ENCODE results near the gene FAM50A. TPM values are rescaled to one million over a fixed set of nuclear protein-coding genes. Genes with fewer than 3 reads are reported as not detected.

Gene FAM50A
- total RNA-seq, 4 donors from 2014 or later = 39.9 to 76.3 (median 47.4) TPM

DNA sequence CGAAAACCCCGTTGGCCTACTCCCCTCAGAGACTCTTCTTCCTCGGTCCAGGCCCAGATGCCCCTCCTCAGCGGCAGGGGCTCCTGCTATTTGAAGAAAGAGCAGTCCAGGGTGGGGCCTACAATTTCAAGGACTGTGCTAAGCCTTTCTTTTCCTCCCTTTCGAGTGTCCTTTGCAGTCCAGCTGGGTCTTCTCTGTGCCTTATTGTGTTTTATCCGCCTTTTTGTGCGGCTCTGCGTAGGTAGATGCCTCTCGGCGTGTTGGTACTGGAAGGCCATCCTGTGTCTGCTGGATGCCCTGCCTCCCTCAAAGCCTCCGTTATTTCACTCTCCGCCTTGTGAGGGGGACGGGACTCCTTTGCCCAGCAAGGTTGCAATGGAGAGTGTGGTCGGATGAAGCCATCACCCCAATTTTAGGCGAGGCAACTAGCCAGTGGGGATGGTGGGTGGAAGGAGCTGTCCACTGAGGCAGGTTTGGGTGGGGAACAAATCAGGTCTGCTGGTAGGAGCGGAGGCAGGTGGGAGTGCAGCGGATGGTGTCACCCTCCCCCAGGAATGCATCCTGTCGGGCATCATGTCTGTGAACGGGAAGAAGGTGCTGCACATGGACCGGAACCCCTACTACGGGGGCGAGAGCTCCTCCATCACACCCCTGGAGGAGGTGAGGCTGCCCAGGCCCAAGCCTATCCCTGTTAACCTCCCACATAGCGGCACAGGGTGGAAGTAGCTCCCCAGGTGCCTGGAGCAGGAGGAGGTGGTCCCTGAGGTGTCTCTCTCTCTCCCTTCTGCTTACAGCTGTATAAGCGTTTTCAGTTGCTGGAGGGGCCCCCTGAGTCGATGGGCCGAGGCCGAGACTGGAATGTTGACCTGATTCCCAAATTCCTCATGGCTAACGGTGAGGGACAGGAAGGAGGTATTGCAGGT is 5.7 kb upstream of the FAM50A start:
- DNase-seq = no peak
- H3K9me3 ChIP-seq = no peaks in the 10 kb centered on the region
- peaks cover 3 to 10% of the 10 kb centered on the region in 2 donors for H3K36me3 ChIP-seq
- intact Hi-C loops (cut with DNase I) = loop anchor here (5.0 kb wide), 1 partner anchor 49 kb away; the partner anchor contains the start of gene UBL4A
- peak overlapping the region in 1 of 3 donors; percentile 43 for H3K27ac ChIP-seq
- WGBS, 2 donors = 36 to 61% methylated on average over 17 to 20 of the region's 28 CpGs
- peaks cover 4 to 6% of the 10 kb centered on the region in 2 donors for H3K4me1 ChIP-seq
- no peaks in the 10 kb centered on the region for H3K27me3 ChIP-seq
- H3K4me3 ChIP-seq (replicated peaks in 1 of 3) = peak overlapping the region in 1 of 3 donors; percentile 56
- no peak for TF ChIP-seq CTCF (IDR thresholded peaks at IDR 0.05)
- TF ChIP-seq POLR2A (IDR thresholded peaks at IDR 0.05) = no peak

DNA sequence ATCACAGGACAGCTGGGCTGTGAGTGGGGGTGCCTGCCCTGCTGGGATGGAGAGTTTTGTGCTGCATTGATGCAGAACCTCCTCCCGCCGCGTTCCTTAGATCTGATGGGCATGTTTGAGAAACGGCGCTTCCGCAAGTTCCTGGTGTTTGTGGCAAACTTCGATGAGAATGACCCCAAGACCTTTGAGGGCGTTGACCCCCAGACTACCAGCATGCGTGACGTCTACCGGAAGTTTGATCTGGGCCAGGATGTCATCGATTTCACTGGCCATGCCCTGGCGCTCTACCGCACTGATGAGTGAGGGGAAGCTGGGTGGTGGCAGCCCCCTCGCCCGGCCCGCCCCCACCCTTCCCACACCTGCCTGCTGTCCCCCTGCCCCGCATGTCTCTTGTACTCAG is 4.1 kb upstream of the FAM50A start:
- intact Hi-C loops (cut with DNase I) = loop anchor here (5.0 kb wide), 1 partner anchor 47 kb away; the partner anchor contains the start of gene UBL4A
- H3K9me3 ChIP-seq = no peaks in the 10 kb centered on the region
- H3K27me3 ChIP-seq = no peaks in the 10 kb centered on the region
- H3K4me3 ChIP-seq (replicated peaks in 1 of 3) = no peak overlapping the region
- H3K27ac ChIP-seq = no peak overlapping the region
- DNase-seq = no peak
- TF ChIP-seq CTCF (IDR thresholded peaks at IDR 0.05) (no peak), POLR2A (IDR thresholded peaks at IDR 0.05) (no peak)
- peaks cover 10 to 12% of the 10 kb centered on the region in 2 donors for H3K4me1 ChIP-seq
- 97 to 100% methylated on average over 3 to 7 of the region's 18 CpGs for WGBS, 2 donors
- peaks cover 0 to 2% of the 10 kb centered on the region in 2 donors for H3K36me3 ChIP-seq

GRCh38 chrX:154440623-154441357 is 3.2 kb upstream of the FAM50A start:
- intact Hi-C loops (cut with DNase I) = no loop called here

GRCh38 chrX:154441564-154441963 is 2.4 kb upstream of the FAM50A start:
- intact Hi-C loops (cut with DNase I) = no loop called here

More at GRCh38 chrX:154440623-154441357, 3.2 kb upstream of the FAM50A start:
- H3K4me1 ChIP-seq = peaks cover 17 to 18% of the 10 kb centered on the region in 2 donors
- H3K4me3 ChIP-seq (replicated peaks in 1 of 3) = no peak overlapping the region
- TF ChIP-seq POLR2A (IDR thresholded peaks at IDR 0.05) = no peak
- TF ChIP-seq CTCF (IDR thresholded peaks at IDR 0.05) = no peak
- no peaks in the 10 kb centered on the region for H3K27me3 ChIP-seq
- no peaks in the 10 kb centered on the region for H3K9me3 ChIP-seq
- 84 to 100% methylated on average over 2 to 10 of the region's 17 CpGs for WGBS, 2 donors
- DNase-seq = no peak
- no peak overlapping the region for H3K27ac ChIP-seq
- peaks cover 0 to 2% of the 10 kb centered on the region in 2 donors for H3K36me3 ChIP-seq

More at GRCh38 chrX:154441564-154441963, 2.4 kb upstream of the FAM50A start:
- WGBS, 2 donors = 93 to 100% methylated on average over 3 to 7 of the region's 11 CpGs
- DNase-seq = no peak
- peaks cover 0 to 2% of the 10 kb centered on the region in 2 donors for H3K36me3 ChIP-seq
- H3K9me3 ChIP-seq = no peaks in the 10 kb centered on the region
- H3K4me3 ChIP-seq (replicated peaks in 1 of 3) = no peak overlapping the region
- no peaks in the 10 kb centered on the region for H3K27me3 ChIP-seq
- H3K27ac ChIP-seq = no peak overlapping the region
- TF ChIP-seq CTCF (IDR thresholded peaks at IDR 0.05) (no peak), POLR2A (IDR thresholded peaks at IDR 0.05) (no peak)
- peaks cover 17 to 18% of the 10 kb centered on the region in 2 donors for H3K4me1 ChIP-seq
